ENCODE results near the gene GZMM.
A peak's percentile ranks its signal among the peaks of the same experiment; 100 is the strongest.
"Not testable (repeated sequence)": the region's sequence is repeated elsewhere in the genome, so short reads cannot be mapped to it uniquely, and the experiment has no call there.

Gene GZMM

GRCh38 chr19:582497-583197 lies 38.8 kb downstream of the GZMM start:
- Mint-ChIP-seq H3K36me3 (ENCODE audit: low read depth) (no peaks in the 10 kb centered on the region), H3K4me1 (peaks cover 15% of the 10 kb centered on the region), H3K27me3 (ENCODE audit: low read depth, poor library complexity) (peaks cover 9% of the 10 kb centered on the region), H3K27ac (no peak overlapping the region), H3K4me3 (no peak overlapping the region), H3K9me3 (no peaks in the 10 kb centered on the region)
- no peak for TF ChIP-seq CTCF (IDR thresholded peaks at IDR 0.05)
- DNase-seq: no peak

GRCh38 chr19:583198-583967 lies 39.5 kb downstream of the GZMM start:
- no peaks in the 10 kb centered on the region for H3K36me3 Mint-ChIP-seq (ENCODE audit: low read depth)
- no peak for DNase-seq

GRCh38 chr19:583968-584239 lies 40.1 kb downstream of the GZMM start:
- peaks cover 21% of the 10 kb centered on the region for H3K27me3 Mint-ChIP-seq (ENCODE audit: low read depth, poor library complexity)
- H3K36me3 Mint-ChIP-seq (ENCODE audit: low read depth): no peaks in the 10 kb centered on the region
- H3K4me3 Mint-ChIP-seq: no peak overlapping the region
- TF ChIP-seq CTCF (IDR thresholded peaks at IDR 0.05): no peak
- DNase-seq: no peak
- peaks cover 7% of the 10 kb centered on the region for H3K4me1 Mint-ChIP-seq
- H3K27ac Mint-ChIP-seq: no peak overlapping the region
- no peaks in the 10 kb centered on the region for H3K9me3 Mint-ChIP-seq

More at GRCh38 chr19:583198-583967, 39.5 kb downstream of the GZMM start:
- Mint-ChIP-seq H3K9me3 (no peaks in the 10 kb centered on the region), H3K4me3 (no peak overlapping the region), H3K27me3 (ENCODE audit: low read depth, poor library complexity) (peaks cover 16% of the 10 kb centered on the region), H3K4me1 (peaks cover 11% of the 10 kb centered on the region), H3K27ac (no peak overlapping the region)
- no peak for TF ChIP-seq CTCF (IDR thresholded peaks at IDR 0.05)

DNA sequence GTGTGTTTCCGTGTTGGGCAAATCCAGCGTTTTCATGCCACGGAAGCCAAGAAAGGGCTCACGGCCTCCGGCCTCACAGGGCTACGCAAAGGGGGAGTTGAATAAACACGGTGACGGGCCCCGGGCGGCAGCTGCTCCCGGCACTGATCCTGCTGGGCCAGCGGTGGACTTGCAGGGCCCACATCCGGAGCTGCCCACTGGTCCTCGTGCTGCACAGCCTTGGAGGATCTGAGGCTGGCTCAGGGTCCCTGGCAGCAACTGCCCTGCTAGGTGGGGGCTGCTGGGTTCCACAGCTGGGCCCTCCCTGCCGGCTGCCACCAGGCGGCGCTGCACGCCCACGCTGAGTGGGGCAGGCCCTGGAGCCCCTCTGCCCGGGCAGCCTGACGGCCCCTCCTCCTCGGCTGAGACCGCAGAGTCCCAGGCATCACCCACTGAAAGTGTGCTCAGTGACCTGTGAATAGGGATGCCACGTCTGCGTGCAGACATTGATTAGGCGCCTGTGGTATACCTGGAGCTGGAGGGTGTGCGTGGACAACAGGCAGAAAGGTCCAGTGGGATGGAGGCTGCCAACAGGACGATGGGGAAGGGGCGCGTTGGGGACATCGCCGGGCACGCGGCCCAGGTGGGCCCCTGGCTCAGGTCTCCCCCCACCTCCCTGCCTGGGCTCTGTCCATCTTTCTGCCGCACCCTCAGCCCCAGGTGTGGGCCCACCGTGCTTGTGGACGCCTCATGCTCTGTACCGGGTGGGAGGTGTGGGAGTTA lies 40.6 kb downstream of the GZMM start:
- peak; percentile 86 for DNase-seq
- no peaks in the 10 kb centered on the region for H3K36me3 Mint-ChIP-seq (ENCODE audit: low read depth)
- H3K4me1 Mint-ChIP-seq: peaks cover 7% of the 10 kb centered on the region
- H3K27me3 Mint-ChIP-seq (ENCODE audit: low read depth, poor library complexity): peaks cover 26% of the 10 kb centered on the region
- no peak overlapping the region for H3K4me3 Mint-ChIP-seq
- H3K9me3 Mint-ChIP-seq: no peaks in the 10 kb centered on the region
- H3K27ac Mint-ChIP-seq: no peak overlapping the region
- TF ChIP-seq CTCF (IDR thresholded peaks at IDR 0.05): peak; percentile 94

GRCh38 chr19:585146-585545 lies 41.3 kb downstream of the GZMM start:
- not testable (repeated sequence) for H3K9me3 Mint-ChIP-seq; H3K4me3 Mint-ChIP-seq; H3K4me1 Mint-ChIP-seq; H3K36me3 Mint-ChIP-seq (ENCODE audit: low read depth); H3K27ac Mint-ChIP-seq; DNase-seq
- H3K27me3 Mint-ChIP-seq (ENCODE audit: low read depth, poor library complexity): peaks cover 26% of the 10 kb centered on the region

GRCh38 chr19:585551-586110 lies 41.8 kb downstream of the GZMM start:
- H3K4me3 Mint-ChIP-seq: no peak overlapping the region
- H3K27ac Mint-ChIP-seq: no peak overlapping the region
- H3K36me3 Mint-ChIP-seq (ENCODE audit: low read depth): no peaks in the 10 kb centered on the region
- H3K9me3 Mint-ChIP-seq: no peaks in the 10 kb centered on the region
- H3K4me1 Mint-ChIP-seq: peaks cover 7% of the 10 kb centered on the region
- DNase-seq: no peak
- peaks cover 29% of the 10 kb centered on the region for H3K27me3 Mint-ChIP-seq (ENCODE audit: low read depth, poor library complexity)
- TF ChIP-seq CTCF (IDR thresholded peaks at IDR 0.05): no peak

All from nephron progenitor cell (in vitro differentiated cells).